DMS79 treated with DMSO at 0.1 percent for 48 hours (cell line): ENCODE results near the gene C9orf50.
"Not testable (repeated sequence)": the region's sequence is repeated elsewhere in the genome, so short reads cannot be mapped to it uniquely, and the experiment has no call there.

Source experiments
- DNase-seq: peaks from one replicate; lab custom pipeline; 2025; lab: John Stamatoyannopoulos, UW

Gene C9orf50

GRCh38 chr9:129648092-129648763 lies 27.3 kb upstream of the C9orf50 start:
- no peak for DNase-seq

- DNase-seq = no peak
Observed at GRCh38 chr9:129647635-129648034, 26.7 kb upstream of the C9orf50 start.

- no peak for DNase-seq
Observed at GRCh38 chr9:129646654-129647053, 25.8 kb upstream of the C9orf50 start.

- DNase-seq = no peak
Observed at GRCh38 chr9:129646252-129646651, 25.4 kb upstream of the C9orf50 start.

GRCh38 chr9:129644902-129645301 lies 24.0 kb upstream of the C9orf50 start:
- no peak for DNase-seq

- DNase-seq = no peak
Observed at GRCh38 chr9:129644365-129644764, 23.5 kb upstream of the C9orf50 start.

GRCh38 chr9:129643706-129644105 lies 22.8 kb upstream of the C9orf50 start:
- no peak for DNase-seq

- peak; percentile 80 for DNase-seq
Observed at GRCh38 chr9:129641750-129642585, 21.1 kb upstream of the C9orf50 start, which contains the start of gene ASB6. Gene ASB6, minus strand, starts transcription at chr9:129642151. Its CDS starts 152 bp downstream, at chr9:129641999.

- no peak for DNase-seq
Observed at GRCh38 chr9:129640871-129641749, 20.2 kb upstream of the C9orf50 start.

GRCh38 chr9:129640086-129640870 lies 19.4 kb upstream of the C9orf50 start:
- DNase-seq = peak; percentile 76

- DNase-seq = no peak
Observed at GRCh38 chr9:129639756-129640085, 18.8 kb upstream of the C9orf50 start.

- DNase-seq = no peak
Observed at GRCh38 chr9:129639034-129639630, 18.2 kb upstream of the C9orf50 start.

- DNase-seq = no peak
Observed at GRCh38 chr9:129637673-129638439, 17.0 kb upstream of the C9orf50 start.

GRCh38 chr9:129637102-129637501 lies 16.2 kb upstream of the C9orf50 start:
- no peak for DNase-seq

- not testable (repeated sequence) for DNase-seq
Observed at GRCh38 chr9:129636343-129636742, 15.4 kb upstream of the C9orf50 start.

GRCh38 chr9:129635099-129636065 lies 14.5 kb upstream of the C9orf50 start:
- DNase-seq = no peak

GRCh38 chr9:129633848-129634247 lies 12.9 kb upstream of the C9orf50 start:
- no peak for DNase-seq

GRCh38 chr9:129633207-129633606 lies 12.3 kb upstream of the C9orf50 start:
- DNase-seq = no peak

GRCh38 chr9:129632460-129632859 lies 11.6 kb upstream of the C9orf50 start:
- DNase-seq = no peak
